NT2/D1 (cell line): Measurements from ENCODE around the gene AGPAT2.
A peak's percentile ranks its signal among the peaks of the same experiment; 100 is the strongest.

ENCODE experiments used
- DNase-seq: peaks from one replicate; pipeline ENCODE4 v3.0.0-alpha.2; 2011; ENCODE audit warnings: low read depth, low spot score
- H3K27me3 ChIP-seq: 2 replicates; pipeline ENCODE4 v1.6.0; 2011; ENCODE audit warnings: mild to moderate bottlenecking; ENCODE audit not compliant: insufficient read length, insufficient read depth
- H3K36me3 ChIP-seq: 2 replicates; pipeline ENCODE4 v1.6.1; 2011; ENCODE audit warnings: mild to moderate bottlenecking, low read length, mixed read lengths; ENCODE audit not compliant: insufficient read depth, insufficient read length
- H3K4me1 ChIP-seq: 2 replicates; pipeline ENCODE4 v1.5.1; 2011; ENCODE audit not compliant: insufficient read depth, insufficient read length
- H3K4me3 ChIP-seq: 2 replicates; pipeline ENCODE4 v1.5.1; 2011; ENCODE audit warnings: low read depth; ENCODE audit not compliant: insufficient read length
- H3K9ac ChIP-seq: 2 replicates; pipeline ENCODE4 v1.6.0; 2011; ENCODE audit warnings: low read depth; ENCODE audit not compliant: insufficient read length
- H3K9me3 ChIP-seq: 2 replicates; pipeline ENCODE4 v1.5.1; 2011; ENCODE audit warnings: mild to moderate bottlenecking, low read length; ENCODE audit not compliant: insufficient read depth
- SUZ12 ChIP-seq: IDR thresholded peaks from 2 replicates; pipeline ENCODE4 v1.6.1; 2011; ENCODE audit not compliant: insufficient read length, insufficient read depth; ENCODE audit errors: extremely low read depth
- YY1 ChIP-seq: IDR thresholded peaks from 2 replicates; pipeline ENCODE4 v1.6.1; 2011; ENCODE audit not compliant: insufficient read length, insufficient read depth
- ZNF274 ChIP-seq: IDR thresholded peaks from 2 replicates; pipeline ENCODE4 v1.6.1; 2011; ENCODE audit warnings: mild to moderate bottlenecking, low read depth, low read length

AGPAT2 gene

GRCh38 chr9:136694163-136694871 is 7.1 kb upstream of the AGPAT2 start:
- Histone ChIP-seq H3K9me3 (peaks cover 3% of the 10 kb centered on the region; the same call in 1 of the 2 replicates), H3K4me1 (peaks cover 47% of the 10 kb centered on the region), H3K4me3 (no peak overlapping the region), H3K36me3 (no peaks in the 10 kb centered on the region), H3K9ac (peak overlapping the region; percentile 24), H3K27me3 (peaks cover 12% of the 10 kb centered on the region)
- no peak for TF ChIP-seq SUZ12
- no peak for TF ChIP-seq YY1
- no peak for TF ChIP-seq ZNF274
- no peak for DNase-seq

GRCh38 chr9:136693490-136694162 is 6.4 kb upstream of the AGPAT2 start:
- no peak overlapping the region for H3K9ac ChIP-seq

GRCh38 chr9:136693135-136693489 is 5.9 kb upstream of the AGPAT2 start:
- Histone ChIP-seq H3K4me1 (peaks cover 52% of the 10 kb centered on the region), H3K4me3 (no peak overlapping the region), H3K27me3 (peaks cover 24% of the 10 kb centered on the region), H3K36me3 (no peaks in the 10 kb centered on the region), H3K9me3 (peaks cover 3% of the 10 kb centered on the region; the same call in 1 of the 2 replicates), H3K9ac (no peak overlapping the region)
- no peak for TF ChIP-seq ZNF274
- DNase-seq, result no peak

More at GRCh38 chr9:136693490-136694162, 6.4 kb upstream of the AGPAT2 start:
- no peak for DNase-seq
- no peaks in the 10 kb centered on the region for H3K36me3 ChIP-seq
- no peak overlapping the region for H3K4me3 ChIP-seq
- H3K27me3 ChIP-seq, result peaks cover 19% of the 10 kb centered on the region
- TF ChIP-seq YY1, result no peak
- TF ChIP-seq ZNF274, result no peak
- TF ChIP-seq SUZ12, result no peak
- peaks cover 3% of the 10 kb centered on the region; the same call in 1 of the 2 replicates for H3K9me3 ChIP-seq
- H3K4me1 ChIP-seq, result peaks cover 49% of the 10 kb centered on the region

- peaks cover 29% of the 10 kb centered on the region for H3K27me3 ChIP-seq
- H3K9me3 ChIP-seq, result peaks cover 3% of the 10 kb centered on the region; the same call in 1 of the 2 replicates
- peaks cover 52% of the 10 kb centered on the region for H3K4me1 ChIP-seq
- peak overlapping the region; percentile 61 for H3K9ac ChIP-seq
- no peaks in the 10 kb centered on the region for H3K36me3 ChIP-seq
- TF ChIP-seq SUZ12, result no peak
- no peak for TF ChIP-seq ZNF274
- no peak for TF ChIP-seq YY1
- no peak overlapping the region for H3K4me3 ChIP-seq
- DNase-seq, result no peak
Measured at GRCh38 chr9:136692185-136693134, 5.2 kb upstream of the AGPAT2 start.

GRCh38 chr9:136691316-136692184 is 4.3 kb upstream of the AGPAT2 start:
- no peak overlapping the region for H3K4me3 ChIP-seq
- DNase-seq, result no peak
- H3K36me3 ChIP-seq, result no peaks in the 10 kb centered on the region
- no peak for TF ChIP-seq SUZ12
- no peak for TF ChIP-seq ZNF274
- no peak for TF ChIP-seq YY1
- peaks cover 33% of the 10 kb centered on the region for H3K27me3 ChIP-seq
- no peaks in the 10 kb centered on the region for H3K9me3 ChIP-seq
- peak overlapping the region; percentile 61 for H3K9ac ChIP-seq
- H3K4me1 ChIP-seq, result peaks cover 47% of the 10 kb centered on the region

GRCh38 chr9:136690806-136691261 is 3.6 kb upstream of the AGPAT2 start:
- H3K9me3 ChIP-seq, result no peaks in the 10 kb centered on the region
- TF ChIP-seq YY1 (no peak), ZNF274 (no peak), SUZ12 (no peak)
- H3K27me3 ChIP-seq, result peaks cover 33% of the 10 kb centered on the region
- DNase-seq, result no peak
- H3K9ac ChIP-seq, result peak overlapping the region; percentile 61
- no peak overlapping the region for H3K4me3 ChIP-seq
- peaks cover 40% of the 10 kb centered on the region for H3K4me1 ChIP-seq
- no peaks in the 10 kb centered on the region for H3K36me3 ChIP-seq
